ENCODE measurements around the gene TMEM106C.

The TMEM106C gene

DNA sequence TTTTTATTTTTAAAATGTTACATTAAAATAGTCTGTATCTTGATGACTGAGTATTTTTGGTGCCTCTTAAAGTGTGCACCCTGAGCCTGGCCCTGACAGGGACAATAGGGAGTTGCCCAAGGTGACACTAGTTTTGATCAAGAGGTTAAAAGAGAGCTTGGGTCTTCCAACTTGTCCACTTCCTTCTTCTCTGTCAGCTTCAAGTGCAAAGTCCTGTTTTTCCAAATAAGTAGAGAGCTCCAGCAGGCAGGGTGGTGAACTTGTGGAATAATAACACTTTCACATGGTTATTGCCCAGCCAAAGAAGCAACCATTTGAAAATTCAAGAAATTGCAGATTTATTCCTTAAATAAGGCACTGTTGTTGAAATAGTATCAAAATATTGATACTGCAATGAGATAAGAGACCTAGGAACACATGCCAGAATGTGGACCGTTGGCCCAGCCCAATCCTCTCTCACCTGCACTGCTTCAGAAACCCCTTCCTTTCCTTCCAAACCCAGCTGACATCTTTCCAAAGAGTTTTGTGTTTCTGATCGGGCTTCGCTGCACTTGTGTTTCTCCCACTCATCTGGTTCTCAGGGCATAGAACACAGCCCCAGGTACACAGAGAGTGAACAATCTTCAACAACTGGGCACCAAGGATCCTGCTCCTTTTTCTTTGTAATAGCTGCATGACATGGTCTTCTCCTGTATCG, 54.7 kb downstream of the TMEM106C start:
- DNase-seq = no peak

All from femur (tissue), 1 donor.